Kidney epithelial cell (primary cell): ENCODE measurements around the gene ACHE. TPM values are rescaled to one million over a fixed set of nuclear protein-coding genes. Genes with fewer than 3 reads are reported as not detected.

Experiments
- DNase-seq: peaks from one replicate; pipeline ENCODE4 v3.0.0-alpha.2; 2010; ENCODE audit warnings: low read depth
- H3K27me3 ChIP-seq: 2 replicates; pipeline ENCODE4 v1.6.0; 2011; ENCODE audit warnings: low read length; ENCODE audit not compliant: control insufficient read depth, insufficient read depth
- H3K36me3 ChIP-seq: 2 replicates; pipeline ENCODE4 v1.5.1; 2011; ENCODE audit warnings: low read length; ENCODE audit not compliant: control insufficient read depth, insufficient read depth
- H3K4me3 ChIP-seq: 2 replicates; pipeline ENCODE4 v1.5.1; 2011; ENCODE audit warnings: low read depth, mild to moderate bottlenecking, control low read depth, low read length
- CTCF ChIP-seq: IDR thresholded peaks from 2 replicates; pipeline ENCODE4 v1.5.1; 2011; ENCODE audit warnings: mild to moderate bottlenecking, moderate library complexity, low read length, control low read depth, inconsistent platforms; ENCODE audit not compliant: insufficient read depth, poor library complexity, severe bottlenecking
- total RNA-seq: library from RNA; depleted of rRNA; stranded (reverse); fragments of >200 nt; gene quantifications from 2 replicates; pipeline ENCODE4 v1.2.3, GENCODE V29; 2015

Gene ACHE
- total RNA-seq, 1 donor from 2014 or later: 1.3 TPM

DNA sequence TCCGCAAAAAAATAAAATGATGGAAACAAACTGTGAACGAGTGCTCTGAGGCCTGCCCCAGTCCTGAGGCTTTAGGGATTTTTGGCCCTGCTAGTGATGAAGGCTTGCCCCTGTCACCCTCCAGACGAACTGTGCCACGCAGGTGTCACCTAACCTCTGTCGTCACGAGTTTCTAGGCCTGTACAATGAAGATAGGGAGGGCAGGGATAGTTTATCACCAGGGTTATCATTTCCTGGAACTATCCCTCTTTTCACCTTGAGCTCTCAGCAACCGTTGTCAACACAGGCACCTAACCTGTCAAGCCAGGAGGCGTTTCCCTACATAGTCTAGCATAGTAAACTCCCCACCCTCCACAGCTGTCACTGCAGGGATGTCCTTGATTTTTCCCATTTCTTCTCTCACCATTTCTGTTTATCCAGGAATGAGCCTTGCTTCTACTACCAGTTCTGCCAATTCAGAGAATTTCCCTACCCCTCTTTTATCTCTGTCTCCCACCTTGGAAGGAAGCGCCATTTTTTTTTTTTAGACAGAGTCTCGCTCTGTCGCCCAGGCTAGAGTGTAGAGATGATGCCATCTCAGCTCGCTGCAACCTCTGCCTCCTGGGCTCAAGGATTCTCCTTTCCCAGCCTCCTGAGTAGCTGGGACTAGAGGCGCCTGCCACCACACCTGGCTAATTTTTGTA is 2.2 kb upstream of the ACHE start:
- no peak for DNase-seq
- Histone ChIP-seq H3K36me3 (no peaks in the 10 kb centered on the region), H3K27me3 (peaks cover 34% of the 10 kb centered on the region), H3K4me3 (no peak overlapping the region)
- no peak for TF ChIP-seq CTCF

- H3K4me3 ChIP-seq: no peak overlapping the region
- TF ChIP-seq CTCF: peak; percentile 64
- no peaks in the 10 kb centered on the region for H3K36me3 ChIP-seq
- H3K27me3 ChIP-seq: peaks cover 30% of the 10 kb centered on the region
- DNase-seq: no peak
These were observed 1.3 kb upstream of the ACHE start for GRCh38 chr7:100896732-100897608.

DNA sequence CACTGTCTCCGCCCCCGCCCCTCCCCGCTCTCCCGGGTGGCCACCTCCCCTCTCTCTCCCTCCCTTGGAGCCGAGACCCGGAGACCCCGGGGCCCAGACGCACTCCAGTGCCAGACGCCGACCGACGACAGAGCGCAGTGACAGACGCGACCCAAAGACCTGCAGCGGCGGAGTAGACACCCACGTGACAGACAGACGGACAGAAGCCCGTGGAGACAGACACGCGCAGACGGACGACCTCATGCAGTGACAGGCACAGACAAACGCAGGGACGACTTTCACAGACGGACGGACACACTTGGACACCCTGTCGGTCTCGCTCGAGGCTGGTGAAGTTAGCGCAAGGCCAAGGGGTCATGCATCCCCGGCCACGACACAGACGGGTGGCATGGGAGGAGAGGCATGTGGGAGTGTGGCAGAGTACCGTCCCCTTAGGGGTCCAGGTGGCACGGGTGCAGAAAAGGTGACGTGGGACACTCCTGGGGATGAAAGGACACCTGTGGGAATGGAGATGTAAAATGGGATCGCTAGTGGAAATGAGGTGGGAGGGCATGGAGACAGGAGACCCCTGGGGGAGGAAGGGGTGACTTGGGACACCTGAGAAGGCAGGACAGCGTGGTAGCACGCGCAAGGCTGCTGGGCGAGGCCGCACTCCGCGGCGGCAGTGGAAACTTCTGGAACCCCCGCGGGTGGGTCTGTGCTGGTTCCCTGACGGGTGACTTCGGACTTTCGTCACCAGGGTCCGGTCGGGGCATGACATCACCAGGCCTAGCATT is 456 bp upstream of the ACHE start:
- no peak for TF ChIP-seq CTCF
- H3K4me3 ChIP-seq: no peak overlapping the region
- H3K27me3 ChIP-seq: peaks cover 28% of the 10 kb centered on the region
- no peaks in the 10 kb centered on the region for H3K36me3 ChIP-seq
- no peak for DNase-seq

- DNase-seq: no peak
- peak; percentile 83 for TF ChIP-seq CTCF
- Histone ChIP-seq H3K4me3 (peak overlapping the region; percentile 37), H3K27me3 (peaks cover 28% of the 10 kb centered on the region), H3K36me3 (no peaks in the 10 kb centered on the region)
These were observed 608 bp downstream of the ACHE start for GRCh38 chr7:100894860-100895700.
